ENCODE data around the gene EMILIN1.

EMILIN1 gene

GRCh38 chr2:27041752-27042151, 36.7 kb upstream of the EMILIN1 start:
- Histone ChIP-seq H3K9me3 (ENCODE audit: control insufficient read depth, insufficient read depth, low read length) (no peaks in the 10 kb centered on the region), H3K9me2 (replicated peaks; ENCODE audit: control insufficient read depth, low read length) (no peaks in the 10 kb centered on the region), H3K4me3 (ENCODE audit: low read length) (0 out of 2 replicates have a peak overlapping the region, but pooled peaks have one; percentile 11), H4K20me1 (ENCODE audit: control insufficient read depth, insufficient read depth, low read depth, low read length) (no peaks in the 10 kb centered on the region), H3K27me3 (ENCODE audit: control insufficient read depth, low read length) (no peaks in the 10 kb centered on the region), H3K4me2 (ENCODE audit: low read length) (peak overlapping the region; percentile 38), H3K4me1 (ENCODE audit: control insufficient read depth, low read length) (peaks cover 24% of the 10 kb centered on the region), H3K36me3 (ENCODE audit: control insufficient read depth, low read length) (peaks cover 58% of the 10 kb centered on the region), H3F3A (ENCODE audit: control insufficient read depth, insufficient read depth) (peaks cover 11% of the 10 kb centered on the region), H3K27ac (ENCODE audit: low read depth, low read length) (peak overlapping the region; percentile 52), H3K79me2 (ENCODE audit: control insufficient read depth, low read length) (no peaks in the 10 kb centered on the region)
- no peak for TF ChIP-seq CTCF (IDR thresholded peaks at IDR 0.05; ENCODE audit: low read depth, low read length, poor library complexity, severe bottlenecking)
- no peak for TF ChIP-seq EZH2phosphoT487 (IDR thresholded peaks at IDR 0.05; ENCODE audit: borderline replicate concordance, low read length)

GRCh38 chr2:27042159-27042661, 36.2 kb upstream of the EMILIN1 start:
- Histone ChIP-seq H3K9me2 (replicated peaks; ENCODE audit: control insufficient read depth, low read length) (no peaks in the 10 kb centered on the region), H3K27ac (ENCODE audit: low read depth, low read length) (peak overlapping the region; percentile 52; the same call in 1 of the 2 replicates), H3K36me3 (ENCODE audit: control insufficient read depth, low read length) (peaks cover 53% of the 10 kb centered on the region), H3K9me3 (ENCODE audit: control insufficient read depth, insufficient read depth, low read length) (no peaks in the 10 kb centered on the region), H3F3A (ENCODE audit: control insufficient read depth, insufficient read depth) (peaks cover 11% of the 10 kb centered on the region), H3K4me3 (ENCODE audit: low read length) (no peak overlapping the region), H3K4me2 (ENCODE audit: low read length) (peak overlapping the region; percentile 38), H3K4me1 (ENCODE audit: control insufficient read depth, low read length) (peaks cover 24% of the 10 kb centered on the region), H4K20me1 (ENCODE audit: control insufficient read depth, insufficient read depth, low read depth, low read length) (no peaks in the 10 kb centered on the region), H3K79me2 (ENCODE audit: control insufficient read depth, low read length) (no peaks in the 10 kb centered on the region), H3K27me3 (ENCODE audit: control insufficient read depth, low read length) (no peaks in the 10 kb centered on the region)
- TF ChIP-seq EZH2phosphoT487 (IDR thresholded peaks at IDR 0.05; ENCODE audit: borderline replicate concordance, low read length) = no peak

GRCh38 chr2:27042985-27043634, 35.3 kb upstream of the EMILIN1 start:
- no peak overlapping the region for H3K4me3 ChIP-seq (ENCODE audit: low read length)
- no peak for TF ChIP-seq CTCF (IDR thresholded peaks at IDR 0.05; ENCODE audit: low read depth, low read length, poor library complexity, severe bottlenecking)
- TF ChIP-seq EZH2phosphoT487 (IDR thresholded peaks at IDR 0.05; ENCODE audit: borderline replicate concordance, low read length) = no peak
- no peaks in the 10 kb centered on the region for H3K27me3 ChIP-seq (ENCODE audit: control insufficient read depth, low read length)
- peaks cover 16% of the 10 kb centered on the region for H3F3A ChIP-seq (ENCODE audit: control insufficient read depth, insufficient read depth)
- no peaks in the 10 kb centered on the region for H3K9me2 ChIP-seq (replicated peaks; ENCODE audit: control insufficient read depth, low read length)
- H3K36me3 ChIP-seq (ENCODE audit: control insufficient read depth, low read length) = peaks cover 44% of the 10 kb centered on the region
- H3K4me2 ChIP-seq (ENCODE audit: low read length) = no peak overlapping the region
- no peaks in the 10 kb centered on the region for H3K79me2 ChIP-seq (ENCODE audit: control insufficient read depth, low read length)
- no peaks in the 10 kb centered on the region for H4K20me1 ChIP-seq (ENCODE audit: control insufficient read depth, insufficient read depth, low read depth, low read length)
- no peak overlapping the region for H3K27ac ChIP-seq (ENCODE audit: low read depth, low read length)
- peaks cover 24% of the 10 kb centered on the region for H3K4me1 ChIP-seq (ENCODE audit: control insufficient read depth, low read length)
- no peaks in the 10 kb centered on the region for H3K9me3 ChIP-seq (ENCODE audit: control insufficient read depth, insufficient read depth, low read length)
